ENCODE measurements around the gene GULP1. TPM values are rescaled to one million over a fixed set of nuclear protein-coding genes. Genes with fewer than 3 reads are reported as not detected.
A peak's percentile ranks its signal among the peaks of the same experiment; 100 is the strongest.

The GULP1 gene
- total RNA-seq, 1 donor from 2014 or later: 1.2 TPM

DNA sequence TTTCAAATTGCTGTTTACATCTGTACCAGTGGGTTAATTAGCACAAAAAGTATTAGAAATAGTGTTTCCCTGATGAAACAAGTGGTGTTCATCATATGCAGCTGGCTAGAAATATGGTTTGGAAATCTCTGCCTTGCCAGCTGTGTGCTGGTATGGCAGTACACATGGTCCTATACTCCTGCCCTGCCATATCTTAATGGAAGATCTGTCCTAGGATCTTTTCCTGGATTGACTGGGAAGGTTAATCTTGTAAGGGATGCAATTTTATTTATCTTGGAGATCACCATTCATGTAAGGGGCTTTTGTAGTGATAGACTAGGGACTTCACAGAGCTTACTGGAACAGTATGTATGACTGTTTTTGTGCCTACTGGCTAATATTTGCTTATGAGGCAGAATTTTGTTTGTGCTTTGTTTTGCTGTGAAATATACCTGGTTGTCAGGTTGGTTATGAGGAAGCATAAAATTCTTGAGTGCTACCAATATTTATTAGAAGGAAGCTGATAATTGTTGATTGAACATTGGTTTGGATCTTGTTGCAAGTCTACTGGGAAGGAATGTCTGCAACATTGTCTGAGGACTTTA lies 73.5 kb downstream of the GULP1 start:
- DNase-seq (ENCODE audit: low spot score) (no peak), ATAC-seq (no peak)

DNA sequence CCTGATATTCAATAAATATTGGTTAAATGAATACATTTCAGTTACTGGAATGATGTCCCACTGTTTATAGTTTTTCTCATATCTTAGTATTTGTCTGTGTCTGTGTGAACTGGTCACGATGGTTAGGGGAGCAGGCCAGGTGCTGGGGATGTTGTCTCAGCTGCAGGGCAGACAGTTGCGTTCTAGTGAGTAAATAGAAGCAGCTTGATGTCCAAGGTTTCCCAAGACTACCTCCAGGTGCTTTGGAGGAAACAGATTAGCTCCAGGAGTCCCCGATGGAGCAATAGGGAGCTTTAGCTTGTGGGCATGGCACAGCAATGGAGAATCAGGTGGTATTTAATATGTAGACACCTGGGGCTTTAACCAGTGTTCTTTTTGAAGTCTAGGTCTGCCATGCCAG lies 75.5 kb downstream of the GULP1 start:
- ATAC-seq: no peak
- no peak for DNase-seq (ENCODE audit: low spot score)

DNA sequence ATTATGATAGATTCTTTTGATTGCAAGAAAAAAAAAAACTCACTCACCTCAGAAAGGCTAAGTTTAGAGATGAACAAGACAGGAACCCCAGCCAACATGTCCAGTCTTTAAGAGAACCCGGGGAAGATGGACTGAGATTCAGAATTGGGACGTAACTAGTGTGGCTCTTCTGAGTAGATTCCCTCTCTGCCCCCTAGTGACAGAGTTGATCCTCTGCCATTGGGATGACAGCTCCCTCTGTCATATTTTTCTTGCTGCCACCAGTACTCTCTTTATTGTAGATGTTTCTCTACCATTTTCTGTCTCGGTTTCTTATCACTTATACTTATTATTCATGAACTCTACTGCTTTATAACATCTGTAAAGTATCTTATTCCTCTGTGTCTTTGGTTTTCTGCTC lies 77.7 kb downstream of the GULP1 start:
- DNase-seq (ENCODE audit: low spot score) (no peak), ATAC-seq (peak; percentile 92)

DNA sequence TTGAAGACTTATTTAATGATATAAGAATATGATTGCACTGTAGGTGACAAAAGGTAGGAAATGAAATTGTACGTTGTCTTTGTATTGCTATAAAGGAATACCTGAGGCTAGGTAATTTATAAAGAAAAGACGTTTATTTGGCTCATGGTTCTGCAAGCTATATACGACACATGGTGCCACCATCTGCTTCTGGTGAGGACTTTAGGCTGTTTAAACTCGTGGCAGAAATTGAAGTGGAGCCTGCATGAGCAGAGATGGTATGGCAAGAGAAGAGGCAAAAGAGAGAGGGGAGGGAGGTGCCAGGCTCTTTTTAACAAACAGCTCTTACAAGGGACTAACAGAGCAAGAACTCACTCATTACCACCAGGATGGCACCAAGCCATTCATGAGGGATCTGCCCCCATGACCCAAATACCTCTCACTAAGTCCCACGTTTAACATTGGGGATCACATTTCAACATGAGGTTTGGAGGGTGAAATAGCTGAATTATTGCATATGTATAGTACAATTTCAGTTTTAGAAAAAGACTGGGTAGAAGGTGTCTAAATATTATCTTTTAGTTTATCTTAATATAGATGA lies 86.8 kb downstream of the GULP1 start:
- no peak for DNase-seq (ENCODE audit: low spot score)
- no peak for ATAC-seq

DNA sequence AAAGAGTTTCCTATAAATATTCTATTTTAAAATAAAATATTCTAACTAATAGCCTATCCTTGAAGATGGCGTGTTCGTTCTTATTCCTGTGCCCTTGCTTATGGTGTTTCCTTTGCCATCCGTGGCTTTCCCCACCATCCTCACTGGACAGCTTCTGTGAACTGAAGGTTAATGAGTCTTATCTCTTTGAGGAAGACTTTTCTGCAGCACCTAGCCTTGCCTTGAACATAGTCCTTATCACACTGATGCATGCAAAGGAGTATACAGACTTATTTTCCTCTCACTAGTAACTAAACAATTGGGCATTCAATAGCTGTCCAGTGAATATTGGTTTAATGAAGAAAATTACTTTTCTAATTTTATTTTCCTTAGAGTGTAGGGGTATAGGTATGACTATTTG lies 88.1 kb downstream of the GULP1 start:
- DNase-seq (ENCODE audit: low spot score) (no peak), ATAC-seq (no peak)

DNA sequence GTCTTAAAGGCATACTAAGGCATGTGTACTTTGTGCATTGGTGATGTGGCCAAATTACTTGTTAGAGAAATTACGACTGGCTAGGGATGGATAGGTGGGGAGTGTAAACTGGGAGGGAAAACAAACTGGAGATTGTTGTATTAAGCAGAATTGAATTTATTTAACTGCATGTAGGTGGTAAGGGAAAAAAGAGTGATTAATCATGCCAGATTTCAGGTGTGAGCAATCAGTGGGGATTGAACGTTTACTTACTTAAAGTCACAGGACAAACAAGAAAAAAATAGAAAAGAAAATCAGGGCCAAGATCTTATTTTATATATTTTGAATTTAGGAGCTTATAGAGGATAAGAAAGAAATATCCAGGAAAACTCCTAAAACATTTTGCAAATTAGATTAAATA lies 88.6 kb downstream of the GULP1 start:
- no peak for DNase-seq (ENCODE audit: low spot score)
- no peak for ATAC-seq

DNA sequence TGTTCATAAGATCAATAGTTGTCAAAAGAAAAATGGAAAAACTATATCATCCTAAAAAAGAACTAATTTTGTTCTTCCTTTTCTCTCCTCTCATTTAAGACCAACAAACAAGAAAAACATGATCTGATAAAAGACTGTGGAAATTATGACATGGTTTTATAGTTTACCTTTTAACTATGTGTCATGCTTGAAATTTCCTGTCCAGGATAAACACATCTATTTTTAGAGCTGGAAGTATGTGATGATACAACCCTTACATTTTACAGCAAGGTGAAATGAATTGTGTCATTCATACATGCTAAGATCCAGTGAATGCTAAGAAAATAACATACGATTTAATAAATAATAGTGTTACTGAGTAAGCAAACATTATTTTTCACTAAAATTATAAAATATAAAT lies 89.9 kb downstream of the GULP1 start:
- no peak for ATAC-seq
- DNase-seq (ENCODE audit: low spot score): no peak

DNA sequence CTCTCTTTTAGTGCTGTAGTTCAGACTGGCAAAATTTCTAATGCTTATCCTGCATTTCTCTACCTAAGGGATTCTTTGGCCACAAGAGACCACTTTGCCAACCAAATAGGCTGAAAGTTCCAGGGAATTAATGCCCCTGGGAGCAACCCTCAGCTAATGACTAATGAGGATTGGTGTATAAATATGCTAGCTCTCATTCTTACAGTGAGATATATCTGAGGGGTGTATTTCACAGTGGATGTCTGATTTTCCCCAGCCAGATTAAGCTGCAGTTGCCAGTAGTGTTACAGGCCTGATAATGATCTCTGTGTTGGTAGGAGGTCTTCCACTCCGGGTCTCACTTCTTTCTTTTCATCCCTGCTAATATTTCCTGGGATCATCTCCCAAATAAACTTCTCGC lies 90.4 kb downstream of the GULP1 start:
- no peak for ATAC-seq
- DNase-seq (ENCODE audit: low spot score): no peak

DNA sequence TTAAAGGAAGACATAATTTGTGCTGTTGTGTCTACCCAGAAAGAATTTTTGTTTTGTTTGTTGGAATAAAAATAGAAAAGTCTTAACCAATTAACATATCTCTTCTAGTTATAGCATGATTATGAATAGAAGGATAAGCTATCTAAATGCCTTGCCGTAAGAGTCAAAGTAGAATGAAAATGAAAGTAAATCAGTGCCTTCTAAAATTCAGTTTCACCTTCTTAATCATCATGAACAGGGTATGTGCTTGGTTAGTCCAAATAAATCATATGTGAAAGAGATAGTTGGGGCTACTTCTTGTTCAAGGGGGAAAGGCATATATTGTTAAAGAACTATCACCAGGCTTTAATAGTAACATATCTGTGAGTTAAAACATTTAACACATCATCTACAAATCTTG lies 91.5 kb downstream of the GULP1 start:
- DNase-seq (ENCODE audit: low spot score): no peak
- ATAC-seq: no peak

DNA sequence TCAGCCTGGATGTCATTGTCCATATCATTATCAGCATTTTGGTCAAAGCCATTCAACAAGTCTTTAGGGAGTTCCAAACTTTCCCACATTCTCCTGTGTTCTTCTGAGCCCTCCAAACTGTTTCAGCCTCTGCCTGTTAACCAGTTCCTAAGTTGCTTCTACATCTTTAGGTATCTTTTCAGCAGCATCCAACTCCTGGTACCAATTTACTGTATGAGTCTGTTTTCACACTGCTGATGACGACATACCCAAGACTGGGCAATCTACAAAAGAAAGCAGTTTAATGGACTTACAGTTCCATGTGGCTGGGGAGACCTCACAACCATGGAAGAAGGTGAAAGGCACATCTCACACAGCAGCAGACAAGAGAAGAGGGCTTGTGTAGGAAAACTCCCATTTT lies 94.2 kb downstream of the GULP1 start:
- ATAC-seq (no peak), DNase-seq (ENCODE audit: low spot score) (no peak)

DNA sequence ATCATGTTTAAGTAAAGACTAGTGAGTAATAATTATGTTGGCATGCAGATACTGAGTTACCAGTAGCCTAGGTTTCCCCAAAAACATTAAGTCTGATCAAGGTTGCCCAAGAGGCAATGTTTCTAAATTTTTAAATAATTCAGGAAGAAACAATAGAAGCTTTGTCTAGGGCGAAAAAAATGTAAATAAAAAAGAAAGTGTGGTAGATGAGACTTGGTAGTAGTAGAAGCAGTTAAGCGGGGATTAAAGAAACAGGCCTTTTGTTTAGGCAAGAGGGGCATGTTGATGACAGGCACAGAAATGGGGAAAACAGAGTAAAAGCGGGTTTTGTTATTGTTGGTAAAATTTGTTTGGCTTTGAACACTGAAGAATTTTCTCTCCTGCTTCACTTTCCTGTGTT lies 97.2 kb downstream of the GULP1 start:
- ATAC-seq (no peak), DNase-seq (ENCODE audit: low spot score) (no peak)

DNA sequence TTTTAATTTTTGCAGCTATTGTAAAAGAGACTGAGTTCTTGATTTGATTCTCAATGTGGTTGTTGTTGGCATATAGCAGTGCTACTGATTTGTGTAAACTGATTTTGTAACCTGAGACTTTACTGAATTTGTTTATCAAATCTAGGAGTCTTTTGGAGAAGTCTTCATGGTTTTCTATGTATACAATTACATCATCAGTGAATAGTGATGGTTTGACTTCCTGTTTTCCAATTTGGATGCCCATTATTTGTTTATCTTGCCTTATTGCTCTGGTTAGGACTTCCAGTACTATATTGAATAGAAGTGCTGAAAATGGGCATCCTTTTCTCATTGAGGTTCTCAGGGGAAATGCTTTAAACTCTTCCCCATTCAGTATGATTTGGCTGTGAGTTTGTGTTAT lies 99.7 kb downstream of the GULP1 start:
- DNase-seq (ENCODE audit: low spot score): no peak
- ATAC-seq: no peak

DNA sequence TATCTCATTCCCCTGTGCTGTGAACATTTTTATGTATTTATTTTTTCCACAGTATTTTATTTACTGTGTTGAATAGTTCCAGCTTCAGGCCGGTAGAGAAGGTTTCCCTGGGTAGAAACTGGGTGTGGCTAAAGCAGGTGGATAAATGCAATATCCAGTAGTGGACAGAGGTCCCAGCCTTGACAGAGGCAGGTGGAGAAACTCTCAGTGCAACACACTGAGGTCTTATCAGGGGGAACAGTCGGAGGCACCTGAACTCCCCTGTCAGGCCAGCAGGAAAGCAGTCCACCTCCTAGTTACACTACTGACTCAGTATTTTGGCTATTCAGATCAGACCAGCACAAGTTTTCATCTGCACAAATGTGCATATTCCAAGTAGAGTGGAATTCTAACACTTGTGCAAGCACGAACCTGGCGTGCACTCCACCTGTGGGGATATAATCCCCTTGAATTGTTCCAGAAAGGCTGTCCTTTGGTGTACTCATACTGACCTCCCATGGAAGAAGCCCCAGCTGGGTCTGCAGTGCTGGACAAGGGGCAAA lies 103.3 kb downstream of the GULP1 start:
- DNase-seq (ENCODE audit: low spot score): no peak
- ATAC-seq: no peak

DNA sequence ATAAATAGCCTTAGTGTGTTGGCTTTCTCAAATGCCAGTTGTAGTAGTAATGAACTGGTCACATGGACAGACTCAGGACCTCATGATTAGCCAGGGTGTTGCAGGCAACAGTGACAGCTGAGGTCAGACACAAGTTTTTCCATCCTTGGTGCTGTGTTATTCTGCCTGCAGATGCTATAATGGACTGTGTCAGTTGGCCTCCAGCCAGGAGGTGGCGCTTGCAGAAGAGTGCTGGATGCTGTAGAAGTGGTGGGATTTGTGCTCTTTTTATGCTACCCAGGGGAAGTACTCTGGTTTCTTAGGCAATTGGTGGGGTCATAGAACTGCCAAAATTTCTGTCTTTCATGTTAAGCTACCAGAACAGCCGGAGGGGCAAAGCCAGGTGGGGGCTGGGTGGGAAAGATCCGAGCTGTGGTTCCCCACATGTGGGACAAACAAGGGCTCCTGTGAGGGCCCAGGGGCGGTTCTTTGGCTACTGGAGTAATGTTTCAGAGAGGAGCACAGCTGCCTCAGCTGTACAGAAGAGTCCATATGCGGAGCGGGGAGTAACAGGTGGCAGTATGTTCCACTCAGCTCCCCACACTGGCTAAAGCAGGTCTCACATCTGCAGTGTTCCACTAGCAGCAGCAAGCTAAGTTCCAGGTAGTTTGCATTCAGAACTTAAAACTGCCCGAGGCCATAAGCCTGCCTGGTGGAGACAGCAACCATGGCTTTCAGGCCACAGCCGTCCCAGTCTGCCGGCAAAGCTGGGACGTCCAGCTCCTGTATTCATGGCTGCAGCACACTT lies 104.4 kb downstream of the GULP1 start:
- DNase-seq (ENCODE audit: low spot score) (no peak), ATAC-seq (no peak)

DNA sequence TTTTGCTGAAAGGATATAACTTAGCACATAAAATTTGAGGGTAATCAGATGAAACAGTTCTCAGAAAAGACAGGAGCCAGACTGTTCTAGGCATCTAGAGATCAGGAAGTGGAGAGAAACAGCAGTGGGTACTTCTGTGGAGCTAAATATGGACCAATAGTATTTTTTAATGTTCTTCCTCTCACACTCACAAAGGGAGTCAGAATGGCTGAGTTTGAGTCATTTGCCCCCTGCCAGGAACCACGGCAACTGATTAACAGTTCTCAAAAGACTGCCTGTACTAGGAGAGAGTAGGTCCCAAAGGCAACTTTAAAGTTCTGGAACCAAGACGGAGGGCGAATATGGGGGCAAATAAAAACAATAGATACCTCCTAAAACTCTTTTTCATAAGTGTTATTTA lies 107.5 kb downstream of the GULP1 start:
- ATAC-seq (no peak), DNase-seq (ENCODE audit: low spot score) (no peak)

DNA sequence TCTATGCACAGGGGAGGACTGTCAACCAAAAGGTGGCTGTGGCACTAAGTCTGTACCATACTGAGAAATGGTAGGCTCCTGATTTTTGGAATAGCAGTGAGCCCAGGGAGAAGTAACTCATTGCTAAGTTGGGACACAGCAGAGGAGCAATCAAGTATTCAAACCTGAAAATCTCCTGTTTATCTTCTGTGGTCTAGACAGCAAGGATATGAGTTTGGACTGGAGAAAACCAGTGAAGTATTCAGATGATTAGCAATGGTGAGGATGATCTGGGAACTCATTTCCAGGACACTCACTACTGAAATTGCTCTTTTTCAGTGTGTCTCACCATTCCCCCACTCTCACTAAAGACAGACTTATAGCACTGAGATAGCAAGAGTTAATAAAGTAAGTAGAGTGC lies 112.0 kb downstream of the GULP1 start:
- ATAC-seq (no peak), DNase-seq (ENCODE audit: low spot score) (no peak)

DNA sequence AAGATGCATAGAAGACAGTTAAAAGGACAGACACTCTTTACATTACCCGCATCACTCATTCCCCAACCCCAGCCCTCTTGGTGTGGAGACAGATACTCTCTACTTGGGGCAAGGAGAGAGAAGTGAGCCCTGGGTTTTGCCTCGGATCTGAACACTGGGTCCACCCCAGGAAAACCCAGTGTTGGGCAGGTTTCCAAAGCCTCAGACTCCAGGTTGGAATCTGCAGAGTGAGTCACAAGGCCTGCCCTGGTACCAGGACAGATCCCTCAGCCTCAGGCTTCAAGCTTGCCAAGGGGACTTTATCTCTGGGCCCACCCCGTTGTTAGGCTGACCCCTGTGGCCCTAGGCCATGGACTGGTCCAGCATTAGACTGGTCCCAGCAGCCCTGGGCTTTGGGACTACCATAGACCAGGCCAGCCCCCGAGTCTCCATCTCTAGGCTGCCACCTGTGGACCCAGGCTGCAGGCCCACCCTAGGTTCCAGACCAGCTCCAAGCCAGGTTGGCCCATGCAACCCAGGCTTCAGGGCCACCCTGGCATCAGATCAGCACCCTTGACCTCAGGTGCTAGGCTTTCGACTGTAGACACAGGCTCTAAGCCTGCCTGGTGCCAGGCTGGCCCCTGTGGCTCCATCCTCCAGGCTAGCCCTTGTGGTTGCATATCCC lies 112.8 kb downstream of the GULP1 start:
- peak; percentile 40 for DNase-seq (ENCODE audit: low spot score)
- ATAC-seq: no peak

DNA sequence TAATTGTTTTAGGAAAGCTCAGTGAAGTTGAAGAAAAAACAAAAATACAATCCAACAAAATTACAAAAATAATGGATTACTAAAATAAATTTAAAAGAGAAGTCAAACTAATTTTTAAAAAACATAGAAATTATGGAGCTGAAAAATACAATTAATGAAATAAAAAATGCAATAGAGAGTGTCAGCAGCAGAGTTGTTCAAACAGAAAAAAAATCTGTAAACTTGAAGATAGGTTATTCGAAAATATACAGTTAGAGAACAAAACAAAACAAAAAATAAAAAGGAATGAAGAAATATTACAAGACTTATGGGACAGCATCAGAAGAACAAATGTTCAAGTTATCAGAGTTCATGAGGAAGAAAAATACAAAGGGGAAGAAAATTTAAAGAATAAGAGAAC lies 114.7 kb downstream of the GULP1 start:
- ATAC-seq (no peak), DNase-seq (ENCODE audit: low spot score) (no peak)

DNA sequence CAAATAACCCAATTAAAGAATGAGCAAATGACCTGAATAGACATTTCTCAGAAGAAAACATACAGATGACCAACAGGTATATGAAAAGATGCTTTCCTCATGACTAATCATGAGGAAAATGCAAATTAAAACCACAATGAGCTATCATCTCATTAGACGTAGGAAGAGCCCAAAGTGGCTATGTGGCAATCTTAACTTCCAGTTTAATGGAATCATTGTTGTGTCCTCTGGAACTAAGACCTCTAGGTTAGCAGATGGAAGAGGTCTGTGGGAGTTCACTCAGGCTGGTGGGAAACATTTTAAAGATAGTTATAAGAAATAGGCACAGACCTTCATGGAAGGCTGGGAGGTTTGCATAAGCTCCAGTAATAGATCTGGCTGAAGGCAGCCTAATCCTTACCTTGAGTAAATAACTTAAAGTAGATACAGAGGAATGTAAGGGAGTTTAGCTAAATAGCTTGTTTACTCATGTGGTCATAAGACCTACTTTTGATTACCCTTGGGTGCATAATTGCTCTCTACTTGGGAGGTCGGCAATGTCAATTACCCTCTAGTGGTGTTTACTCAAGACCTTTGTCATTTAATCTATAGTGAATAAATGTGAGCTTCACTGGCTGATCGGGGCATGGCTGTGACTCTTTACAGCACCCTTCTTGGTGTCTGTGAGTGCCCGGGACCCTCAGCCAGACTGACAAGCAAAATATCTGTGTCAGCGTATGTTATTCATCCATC lies 119.0 kb downstream of the GULP1 start:
- ATAC-seq: no peak
- no peak for DNase-seq (ENCODE audit: low spot score)

DNA sequence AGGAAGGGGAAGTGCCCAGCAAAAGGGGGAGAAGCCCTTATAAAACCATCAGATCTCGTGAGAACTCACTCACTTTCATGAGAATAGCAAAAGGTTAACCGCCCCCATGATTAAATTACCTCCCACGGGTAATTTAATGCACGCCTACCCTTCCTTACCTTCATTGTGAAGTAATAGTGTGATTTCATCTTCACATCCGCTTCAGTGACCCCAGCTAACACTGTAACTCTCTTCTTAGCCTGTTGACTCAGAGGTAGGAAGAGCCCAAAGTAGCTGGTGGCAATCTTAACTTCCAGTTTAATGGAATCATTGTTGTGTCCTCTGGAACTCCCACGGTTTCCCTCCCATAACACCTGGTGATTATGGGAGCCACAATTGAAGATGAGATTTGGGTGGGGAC lies 120.5 kb downstream of the GULP1 start:
- ATAC-seq: no peak

DNA sequence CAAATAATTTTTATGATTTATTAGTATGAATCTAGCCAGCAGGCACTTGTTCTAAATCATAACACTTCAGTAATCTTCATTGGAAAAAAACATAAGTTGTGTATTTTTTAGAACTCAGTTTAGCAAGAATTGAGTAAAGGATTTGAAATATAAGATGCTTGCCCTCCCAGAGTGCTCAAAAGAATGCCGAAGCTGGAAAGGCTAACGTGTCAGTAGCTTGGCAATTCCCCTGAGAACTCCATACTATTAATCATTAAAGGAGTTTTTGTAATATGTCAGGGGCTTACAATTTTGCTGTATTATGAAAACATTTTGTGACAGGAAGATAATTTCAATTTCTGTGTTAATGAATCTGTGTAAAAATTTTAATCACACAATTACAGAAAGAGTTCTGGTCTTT lies 122.7 kb downstream of the GULP1 start:
- ATAC-seq: no peak
- no peak for DNase-seq (ENCODE audit: low spot score)

More for the DNA sequence above, 120.5 kb downstream of the GULP1 start:
- DNase-seq (ENCODE audit: low spot score): no peak

Measured in left lobe of liver (tissue), 2 donors.